IPS-15b (cell line): ENCODE results near the gene TMEM131L.

ENCODE experiments used
- H3K27me3 ChIP-seq: one replicate; pipeline ENCODE4 v1.6.1; 2013; ENCODE audit warnings: low read length; ENCODE audit not compliant: control insufficient read depth, insufficient read depth
- H3K36me3 ChIP-seq: one replicate; pipeline ENCODE4 v1.6.1; 2013; ENCODE audit warnings: low read length; ENCODE audit not compliant: control insufficient read depth, insufficient read depth
- H3K4me1 ChIP-seq: one replicate; pipeline ENCODE4 v1.6.1; 2013; ENCODE audit warnings: mild to moderate bottlenecking, low read length; ENCODE audit not compliant: control insufficient read depth, insufficient read depth
- H3K4me3 ChIP-seq: one replicate; pipeline ENCODE4 v1.5.1; 2013; ENCODE audit warnings: low read depth, low read length
- H3K9ac ChIP-seq: one replicate; pipeline ENCODE4 v1.6.1; 2013; ENCODE audit warnings: low read depth, mild to moderate bottlenecking, low read length
- H3K9me3 ChIP-seq: one replicate; pipeline ENCODE4 v1.6.1; 2013; ENCODE audit warnings: mild to moderate bottlenecking, low read length; ENCODE audit not compliant: control insufficient read depth, insufficient read depth

The TMEM131L gene

DNA sequence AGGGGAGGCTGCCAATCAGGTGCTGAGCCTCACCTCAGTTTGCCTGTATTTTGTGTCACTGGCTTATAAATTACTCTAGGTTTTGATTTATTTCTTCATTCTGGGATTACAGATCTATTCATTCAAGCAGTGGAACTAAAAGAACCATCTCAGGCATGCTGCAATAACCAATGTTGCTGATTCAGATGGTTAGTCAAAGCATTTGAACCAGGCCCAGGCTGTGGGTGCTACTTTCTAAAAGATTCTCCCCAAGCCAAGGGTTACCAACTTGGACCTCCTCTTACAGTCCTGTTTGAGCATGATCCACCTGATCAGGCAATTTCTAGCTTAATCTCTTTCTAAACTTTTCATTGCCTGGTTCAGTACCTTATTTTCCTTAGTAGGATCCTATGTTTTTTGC is 67.2 kb downstream of the TMEM131L start:
- H3K36me3 ChIP-seq, result no peaks in the 10 kb centered on the region
- no peak overlapping the region for H3K9ac ChIP-seq
- H3K9me3 ChIP-seq, result no peaks in the 10 kb centered on the region
- H3K4me1 ChIP-seq, result peaks cover 18% of the 10 kb centered on the region
- no peaks in the 10 kb centered on the region for H3K27me3 ChIP-seq
- H3K4me3 ChIP-seq, result no peak overlapping the region

- Histone ChIP-seq H3K9ac (no peak overlapping the region), H3K36me3 (no peaks in the 10 kb centered on the region), H3K9me3 (no peaks in the 10 kb centered on the region), H3K4me3 (no peak overlapping the region), H3K4me1 (peaks cover 18% of the 10 kb centered on the region), H3K27me3 (no peaks in the 10 kb centered on the region)
Measured at GRCh38 chr4:153534792-153535629, 68.9 kb downstream of the TMEM131L start.

GRCh38 chr4:153535772-153536513 is 69.8 kb downstream of the TMEM131L start:
- Histone ChIP-seq H3K36me3 (no peaks in the 10 kb centered on the region), H3K4me3 (no peak overlapping the region), H3K4me1 (peaks cover 18% of the 10 kb centered on the region), H3K9me3 (no peaks in the 10 kb centered on the region), H3K27me3 (no peaks in the 10 kb centered on the region), H3K9ac (no peak overlapping the region)

DNA sequence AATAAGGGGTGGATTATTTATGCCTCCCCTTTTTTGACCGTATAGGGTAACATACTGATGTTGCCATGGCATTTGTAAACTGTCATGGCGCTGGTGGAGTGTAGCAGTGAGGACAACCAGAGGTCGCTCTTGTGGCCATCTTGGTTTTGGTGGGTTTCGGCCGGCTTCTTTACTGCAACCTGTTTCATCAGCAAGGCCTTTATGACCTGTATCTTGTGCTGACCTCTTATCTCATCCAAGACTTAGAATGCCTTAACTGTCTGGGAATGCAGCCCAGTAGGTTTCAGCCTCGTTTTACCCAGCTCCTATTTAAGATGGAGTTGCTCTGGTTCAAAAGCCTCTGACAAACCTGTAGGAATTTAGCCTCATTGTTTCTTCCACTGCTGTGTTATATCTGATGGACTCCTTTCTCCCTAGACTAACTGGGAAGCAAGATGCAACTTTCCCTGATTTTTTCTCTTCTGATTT is 71.4 kb downstream of the TMEM131L start:
- no peaks in the 10 kb centered on the region for H3K36me3 ChIP-seq
- H3K4me3 ChIP-seq, result no peak overlapping the region
- no peaks in the 10 kb centered on the region for H3K27me3 ChIP-seq
- no peak overlapping the region for H3K9ac ChIP-seq
- peaks cover 18% of the 10 kb centered on the region for H3K4me1 ChIP-seq
- no peaks in the 10 kb centered on the region for H3K9me3 ChIP-seq

DNA sequence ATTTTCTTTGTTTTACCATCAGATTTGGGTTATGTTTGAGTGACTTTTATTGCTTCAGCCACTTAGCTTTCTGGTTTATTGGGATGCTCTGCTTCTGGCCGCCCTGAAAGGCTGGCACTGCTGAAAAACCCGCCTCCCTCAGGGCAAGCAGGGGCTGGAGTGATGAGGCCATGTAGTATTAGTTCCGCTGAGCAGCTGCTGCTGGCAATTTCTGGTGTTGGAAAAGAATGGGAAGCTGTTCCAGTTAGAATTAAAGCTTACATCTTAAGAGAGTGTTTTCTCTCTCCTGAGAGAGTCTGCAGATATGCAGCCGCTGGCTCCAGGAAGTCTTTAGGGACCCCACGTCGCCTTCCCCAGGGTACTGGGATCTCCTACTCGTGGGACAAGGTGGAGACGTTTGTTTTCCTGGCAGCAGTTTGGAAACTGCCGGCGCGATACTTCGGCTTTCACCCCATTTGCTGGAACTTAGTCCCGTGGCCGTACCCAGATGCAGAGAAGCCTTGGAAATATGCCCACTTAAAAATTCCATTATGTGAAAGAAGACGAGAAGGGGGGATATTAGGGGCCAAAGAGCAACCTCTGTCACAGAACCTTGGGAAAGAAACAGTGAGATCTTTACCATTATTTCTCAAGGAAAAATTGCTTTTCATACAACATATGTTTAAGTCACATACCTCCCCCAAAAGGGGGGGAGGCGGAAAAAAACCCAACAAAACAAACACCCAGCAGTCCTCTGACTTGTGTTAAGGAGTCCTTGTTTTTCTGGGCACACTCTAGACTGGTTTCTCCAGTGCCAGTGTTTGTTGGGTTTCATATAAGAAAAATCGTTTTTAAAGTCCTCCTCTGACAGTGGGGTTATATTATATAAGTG is 72.6 kb downstream of the TMEM131L start:
- H3K9ac ChIP-seq, result no peak overlapping the region
- peaks cover 18% of the 10 kb centered on the region for H3K4me1 ChIP-seq
- H3K27me3 ChIP-seq, result no peaks in the 10 kb centered on the region
- no peaks in the 10 kb centered on the region for H3K36me3 ChIP-seq
- H3K4me3 ChIP-seq, result no peak overlapping the region
- no peaks in the 10 kb centered on the region for H3K9me3 ChIP-seq

- no peaks in the 10 kb centered on the region for H3K36me3 ChIP-seq
- peaks cover 21% of the 10 kb centered on the region for H3K4me1 ChIP-seq
Measured at GRCh38 chr4:153539422-153539821, 73.3 kb downstream of the TMEM131L start.

DNA sequence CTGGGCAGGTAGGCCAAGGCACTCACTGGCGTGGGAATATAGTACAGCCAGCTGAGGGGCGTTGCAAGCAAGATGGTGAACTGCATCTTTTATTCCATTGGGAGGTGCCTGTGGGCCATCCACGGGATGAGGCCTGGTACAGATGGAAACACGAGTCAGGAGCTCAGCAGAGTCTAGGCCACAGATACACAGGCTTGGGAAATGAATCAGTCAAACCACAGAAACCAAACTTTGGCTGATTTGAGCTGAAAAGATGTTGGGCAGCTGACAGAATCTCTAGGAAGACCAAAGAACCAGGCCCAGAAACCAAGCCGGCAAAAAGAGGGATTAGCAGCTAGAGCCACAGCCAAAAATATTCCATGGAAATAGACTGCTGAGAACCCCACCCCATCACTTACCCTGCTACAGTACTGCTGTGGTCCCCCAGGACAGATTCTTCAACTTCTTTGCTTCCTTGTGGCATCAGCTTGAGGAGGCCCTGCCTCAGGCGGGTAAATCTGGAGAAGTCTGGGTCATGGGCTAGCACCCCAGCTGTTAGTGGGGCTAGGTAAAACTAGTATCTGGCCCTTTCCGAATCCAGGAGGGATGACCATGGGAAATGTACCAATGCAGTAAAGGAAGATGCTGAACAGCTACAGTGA is 75.4 kb downstream of the TMEM131L start:
- Histone ChIP-seq H3K4me1 (peaks cover 3% of the 10 kb centered on the region), H3K36me3 (no peaks in the 10 kb centered on the region), H3K9me3 (no peaks in the 10 kb centered on the region), H3K27me3 (no peaks in the 10 kb centered on the region), H3K9ac (no peak overlapping the region), H3K4me3 (no peak overlapping the region)

More at GRCh38 chr4:153539422-153539821, 73.3 kb downstream of the TMEM131L start:
- H3K9ac ChIP-seq, result no peak overlapping the region
- H3K27me3 ChIP-seq, result no peaks in the 10 kb centered on the region
- no peaks in the 10 kb centered on the region for H3K9me3 ChIP-seq
- no peak overlapping the region for H3K4me3 ChIP-seq

GRCh38 chr4:153542131-153542530 is 76.0 kb downstream of the TMEM131L start:
- no peak overlapping the region for H3K9ac ChIP-seq
- no peak overlapping the region for H3K4me3 ChIP-seq
- H3K27me3 ChIP-seq, result no peaks in the 10 kb centered on the region
- no peaks in the 10 kb centered on the region for H3K36me3 ChIP-seq
- no peaks in the 10 kb centered on the region for H3K9me3 ChIP-seq
- H3K4me1 ChIP-seq, result peaks cover 3% of the 10 kb centered on the region

DNA sequence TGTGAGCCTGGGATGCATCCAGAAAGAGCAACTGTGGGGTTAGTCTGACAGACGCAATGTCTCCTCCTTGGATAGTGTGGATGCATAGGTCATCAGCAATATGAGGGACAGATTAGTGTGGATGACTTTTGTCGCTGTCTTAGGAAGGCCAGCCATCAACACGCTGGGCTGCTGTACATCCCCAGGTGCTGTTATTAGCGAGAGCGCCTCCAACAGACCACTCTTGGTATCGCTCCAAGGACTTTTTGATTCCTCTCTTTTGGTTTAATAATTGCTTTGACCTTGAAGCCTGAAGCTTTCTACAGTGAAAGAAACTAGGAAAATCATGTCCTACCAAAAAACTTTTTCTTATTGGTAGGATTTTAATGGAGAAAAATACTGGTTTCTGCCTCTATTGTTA is 76.7 kb downstream of the TMEM131L start:
- Histone ChIP-seq H3K9me3 (no peaks in the 10 kb centered on the region), H3K4me1 (peaks cover 3% of the 10 kb centered on the region), H3K36me3 (no peaks in the 10 kb centered on the region)

GRCh38 chr4:153543351-153543750 is 77.2 kb downstream of the TMEM131L start:
- no peaks in the 10 kb centered on the region for H3K9me3 ChIP-seq
- no peak overlapping the region for H3K9ac ChIP-seq
- H3K36me3 ChIP-seq, result no peaks in the 10 kb centered on the region
- peaks cover 3% of the 10 kb centered on the region for H3K4me1 ChIP-seq
- no peaks in the 10 kb centered on the region for H3K27me3 ChIP-seq
- H3K4me3 ChIP-seq, result no peak overlapping the region

More for the DNA sequence above, 76.7 kb downstream of the TMEM131L start:
- Histone ChIP-seq H3K4me3 (no peak overlapping the region), H3K9ac (no peak overlapping the region), H3K27me3 (no peaks in the 10 kb centered on the region)

DNA sequence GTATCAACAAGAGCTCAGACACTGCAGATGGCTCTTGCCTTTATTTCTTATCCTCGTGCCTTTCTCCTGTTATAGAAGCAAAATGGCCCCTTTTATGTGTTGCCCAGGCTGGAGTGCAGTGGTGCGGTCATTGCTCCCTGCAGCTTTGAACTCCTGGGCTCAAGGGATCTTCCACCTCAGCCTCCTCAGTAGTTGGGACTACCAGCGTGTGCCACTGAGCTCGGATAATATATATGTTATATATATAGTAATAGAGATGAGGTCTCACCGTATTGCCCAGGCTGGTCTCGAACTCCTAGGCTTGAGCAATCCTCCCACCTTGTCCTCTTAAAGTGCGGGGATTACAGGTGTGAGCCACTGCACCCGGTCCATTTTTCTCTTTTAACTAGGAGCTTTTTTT is 79.7 kb downstream of the TMEM131L start:
- Histone ChIP-seq H3K36me3 (no peaks in the 10 kb centered on the region), H3K9me3 (no peaks in the 10 kb centered on the region), H3K4me3 (no peak overlapping the region), H3K27me3 (no peaks in the 10 kb centered on the region), H3K9ac (no peak overlapping the region), H3K4me1 (peaks cover 3% of the 10 kb centered on the region)
